Measurements from ENCODE around the gene PARP11. TPM values are rescaled to one million over a fixed set of nuclear protein-coding genes. Genes with fewer than 3 reads are reported as not detected.

PARP11 gene
- total RNA-seq, 1 donor from 2014 or later = 6.3 TPM

DNA sequence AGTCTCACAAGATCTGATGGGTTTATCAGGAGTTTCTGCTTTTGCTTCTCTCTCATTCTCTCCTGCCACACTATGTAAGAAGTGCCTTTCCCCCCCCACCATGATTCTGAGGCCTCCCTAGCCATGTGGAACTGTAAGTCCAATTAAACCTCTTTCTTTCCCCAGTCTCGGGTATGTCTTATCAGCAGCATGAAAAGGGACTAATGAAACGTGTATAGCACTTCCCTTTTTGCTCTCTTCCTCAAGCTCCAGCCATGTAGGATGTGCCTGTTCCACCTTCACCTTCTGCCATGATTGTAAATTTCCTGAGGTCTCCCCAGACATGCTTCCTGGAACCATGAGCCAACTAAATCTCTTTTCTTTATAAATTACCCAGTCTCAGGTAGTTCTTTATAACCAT lies 113.3 kb downstream of the PARP11 start:
- no peaks in the 10 kb centered on the region for H3K9me3 ChIP-seq (ENCODE audit: control insufficient read depth in 3 of 3, low read length in 3 of 3)
- H3K27ac ChIP-seq (ENCODE audit: low read depth, low read length) = no peak overlapping the region
- no peak overlapping the region for H3K9ac ChIP-seq (ENCODE audit: low read depth in 1 of 3, low read length in 3 of 3)
- H3K4me1 ChIP-seq (ENCODE audit: control insufficient read depth in 3 of 3, insufficient read depth in 3 of 3, low read length in 3 of 3) = peaks cover 0 to 3% (median 0%) of the 10 kb centered on the region in 3 donors
- no peaks in the 10 kb centered on the region for H3K36me3 ChIP-seq (ENCODE audit: control insufficient read depth in 3 of 3, insufficient read depth in 3 of 3, low read length in 3 of 3)
- peaks cover 0 to 2% (median 0%) of the 10 kb centered on the region in 3 donors for H3K27me3 ChIP-seq (ENCODE audit: control insufficient read depth in 3 of 3, insufficient read depth in 3 of 3, low read length in 3 of 3)
- no peak overlapping the region for H3K4me3 ChIP-seq (ENCODE audit: low read length in 3 of 3)

Other genes starting within 250 kb of the PARP11 start
- 2.1 TPM for gene CRACR2A, start 120.3 kb downstream of the PARP11 start, total RNA-seq